Testis (tissue), 2 donors: ENCODE data around the gene TIMMDC1.

Source experiments
- CTCF ChIP-seq, 3 experiments: fragments of 450-650 bp in 2 of 3; fragments of 200-600 bp in 1 of 3; sonication (generic) in 1 of 3; IDR thresholded peaks; one replicate each; pipeline ENCODE4 v1.5.1; 2016 to 2019; ENCODE audit warnings: antibody characterized with exemption in 3 of 3, mild to moderate bottlenecking in 2 of 3, moderate library complexity in 1 of 3
- POLR2A ChIP-seq: fragments of 450-650 bp; IDR thresholded peaks from one replicate; pipeline ENCODE4 v1.6.1; 2017; ENCODE audit warnings: antibody characterized with exemption, mild to moderate bottlenecking, moderate library complexity

DNA sequence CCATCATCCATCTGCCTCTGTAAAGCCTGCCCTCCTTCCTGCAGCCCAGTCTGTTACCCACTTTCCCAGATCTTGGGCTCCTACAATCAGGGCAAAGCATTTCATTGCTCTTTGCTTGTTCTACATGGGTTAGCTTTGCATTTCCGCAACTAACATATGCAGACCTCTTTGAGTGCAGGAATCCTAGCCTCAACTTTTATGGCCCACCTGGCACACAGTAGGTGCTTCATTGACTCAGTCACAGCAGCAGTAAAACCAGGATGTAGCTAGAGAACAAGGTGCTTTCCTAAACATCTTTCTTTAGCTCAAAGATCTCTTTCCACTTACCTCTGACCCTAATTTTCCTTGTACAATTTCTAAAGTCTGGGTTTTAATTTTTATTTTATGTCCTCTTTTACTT, 57.6 kb downstream of the TIMMDC1 start:
- no peak for TF ChIP-seq CTCF (IDR thresholded peaks at IDR 0.05)
- no peak for TF ChIP-seq POLR2A
